8988T (cell line): ENCODE data around the gene ANKRD37.

Source experiments
- DNase-seq: peaks from one replicate; pipeline ENCODE4 v3.0.0; 2011

The ANKRD37 gene

GRCh38 chr4:185425647-185426352, 29.2 kb downstream of the ANKRD37 start, which contains the start of gene UFSP2:
Gene UFSP2 (minus strand): TSS chr4:185425964. CDS start chr4:185425868, 96 bp downstream.
- peak; percentile 71 for DNase-seq

DNA sequence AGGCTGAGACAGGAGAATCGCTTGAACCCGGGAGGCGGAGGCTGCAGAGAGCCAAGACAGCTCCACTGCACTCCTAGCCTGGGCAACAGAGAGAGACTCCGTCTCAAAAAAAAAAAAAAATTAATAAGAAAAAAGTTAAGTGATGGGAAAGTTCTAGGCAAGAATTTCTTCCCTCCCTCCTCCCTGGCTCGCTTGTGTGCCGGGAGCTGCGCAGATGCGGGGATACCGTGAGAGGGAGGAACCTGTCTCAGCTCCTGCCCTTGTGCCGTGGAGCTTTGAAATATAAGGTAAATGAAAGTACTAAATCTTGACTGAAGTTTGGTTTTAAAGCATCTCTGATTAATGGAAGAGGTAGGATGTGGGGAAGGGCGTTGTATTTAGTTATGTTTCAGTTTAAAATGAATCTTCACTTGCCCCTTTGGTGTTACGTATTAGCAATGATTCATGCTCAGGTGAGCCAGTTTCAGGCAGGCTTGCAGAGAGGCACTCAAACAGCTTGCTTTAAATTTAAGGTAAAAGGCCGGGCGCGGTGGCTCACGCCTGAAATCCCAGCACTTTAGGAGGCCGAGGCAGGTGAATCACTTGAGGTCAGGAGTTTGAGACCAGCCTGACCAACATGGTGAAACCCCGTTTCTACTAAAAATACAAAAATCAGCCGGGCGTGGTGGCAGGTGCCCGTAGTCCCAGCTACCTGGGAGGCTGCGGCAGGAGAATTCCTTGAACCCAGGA, 30.5 kb downstream of the ANKRD37 start:
- DNase-seq, result no peak

- DNase-seq, result no peak
Observed at GRCh38 chr4:185429660-185430059, 33.0 kb downstream of the ANKRD37 start.

DNA sequence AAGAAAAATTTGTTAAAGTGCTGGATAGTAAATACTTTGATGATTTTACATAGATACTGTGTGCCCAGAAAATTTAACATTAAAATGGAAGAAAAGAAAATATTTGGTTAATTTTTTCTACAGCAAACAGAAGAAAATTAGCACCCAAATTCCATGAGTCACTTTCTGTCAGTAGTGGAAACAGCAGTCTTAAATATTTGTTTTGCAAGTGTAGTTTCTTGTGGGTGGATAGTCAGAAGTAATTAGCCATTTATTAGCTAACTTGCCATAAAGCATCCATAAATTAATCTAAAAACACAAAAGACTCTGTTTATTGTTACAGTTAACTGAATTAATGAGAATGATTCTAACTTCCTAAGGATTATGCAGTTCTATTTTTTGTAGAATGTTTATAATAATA, 38.8 kb downstream of the ANKRD37 start:
- no peak for DNase-seq

DNA sequence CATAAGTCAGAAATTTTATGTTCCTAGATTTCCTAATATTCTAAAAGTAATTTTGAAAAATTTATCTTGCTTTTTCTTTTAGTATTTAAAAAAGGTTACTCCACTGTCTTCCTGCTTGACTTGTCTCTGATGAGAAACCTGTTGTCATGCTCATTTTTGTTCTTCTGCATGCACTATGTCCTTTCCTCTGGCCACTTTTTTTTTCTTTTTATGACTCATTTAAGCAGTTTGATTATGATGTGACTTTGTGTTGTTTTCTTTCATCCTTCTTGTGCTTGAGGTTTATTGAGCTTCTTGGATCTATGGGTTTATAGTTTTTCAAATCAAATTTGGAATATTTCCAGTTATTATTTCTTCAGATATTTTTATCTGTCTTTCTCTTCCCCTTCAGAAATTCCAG, 41.2 kb downstream of the ANKRD37 start:
- DNase-seq, result no peak

GRCh38 chr4:185441479-185441878, 44.8 kb downstream of the ANKRD37 start:
- no peak for DNase-seq

DNA sequence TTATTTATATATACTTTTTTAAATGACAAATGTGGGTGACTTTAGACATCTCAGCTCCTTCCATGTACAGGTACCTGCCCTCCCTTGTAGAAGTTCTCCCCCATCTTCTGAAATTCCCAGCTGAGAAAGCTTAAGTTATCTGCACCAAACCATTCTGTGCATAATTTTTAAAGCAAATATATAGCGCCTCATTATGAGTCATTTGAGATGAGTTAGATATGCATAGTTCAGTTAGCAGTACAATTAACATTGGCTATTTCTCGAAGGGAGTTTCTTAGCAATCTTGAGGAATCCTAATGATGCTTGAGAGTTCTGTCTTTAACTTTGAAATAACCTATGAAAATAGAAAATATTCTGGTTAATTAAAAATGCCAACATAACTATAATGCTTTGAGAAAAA, 48.6 kb downstream of the ANKRD37 start:
- DNase-seq, result no peak
